ENCODE measurements around the gene NOB1.

NOB1 gene

GRCh38 chr16:69748694-69749345 is 5.9 kb downstream of the NOB1 start:
- H3K4me2 ChIP-seq (ENCODE audit: low read length): no peak overlapping the region
- H3K9ac ChIP-seq (ENCODE audit: low read length): no peak overlapping the region
- H3K4ac ChIP-seq (ENCODE audit: low read depth, low read length): no peak overlapping the region
- H3K27ac ChIP-seq (ENCODE audit: low read depth, low read length): no peak overlapping the region
- H2BK12ac ChIP-seq (ENCODE audit: low read length): no peak overlapping the region
- WGBS (ENCODE audit: extremely low coverage, insufficient coverage, insufficient read length): no CpG with 5 or more reads among the region's 20 CpGs
- no peak overlapping the region for H2BK120ac ChIP-seq (ENCODE audit: insufficient read depth, low read length, poor library complexity)
- no peak overlapping the region for H4K8ac ChIP-seq (ENCODE audit: low read depth, low read length)
- H3K18ac ChIP-seq (ENCODE audit: low read length): no peak overlapping the region
- no peak overlapping the region for H4K91ac ChIP-seq (ENCODE audit: low read depth, low read length)
- no peak overlapping the region for H2BK5ac ChIP-seq (ENCODE audit: low read depth, low read length, poor library complexity)
- no peak overlapping the region for H3K4me3 ChIP-seq (ENCODE audit: low read depth, low read length)
- H3K27me3 ChIP-seq (ENCODE audit: insufficient read depth, low read length): no peaks in the 10 kb centered on the region
- H2AFZ ChIP-seq (ENCODE audit: insufficient read depth, low read length, poor library complexity): no peak overlapping the region
- no peak overlapping the region for H3K14ac ChIP-seq (ENCODE audit: low read length)
- no peak overlapping the region for H2AK5ac ChIP-seq (ENCODE audit: low read length)
- H3K36me3 ChIP-seq (ENCODE audit: control insufficient read depth in 1 of 2, insufficient read depth in 2 of 2, low read length in 2 of 2): peaks cover 49 to 61% of the 10 kb centered on the region in 2 experiments
- no peak overlapping the region for H4K12ac ChIP-seq (ENCODE audit: low read depth, low read length)
- H3K9me3 ChIP-seq (ENCODE audit: insufficient read depth, low read depth, low read length): no peaks in the 10 kb centered on the region
- no peak overlapping the region for H3K23ac ChIP-seq (ENCODE audit: low read length)
- H3K4me1 ChIP-seq (ENCODE audit: control insufficient read depth in 1 of 2, insufficient read depth in 2 of 2, low read length in 2 of 2): no peaks in the 10 kb centered on the region
- no peaks in the 10 kb centered on the region for H3K79me1 ChIP-seq (ENCODE audit: low read length)
- H3K79me2 ChIP-seq (ENCODE audit: control insufficient read depth, insufficient read depth, low read length, poor library complexity): no peaks in the 10 kb centered on the region
- no peak for DNase-seq

- no peak overlapping the region for H2AK5ac ChIP-seq (ENCODE audit: low read length)
- no peak overlapping the region for H4K91ac ChIP-seq (ENCODE audit: low read depth, low read length)
- H2BK5ac ChIP-seq (ENCODE audit: low read depth, low read length, poor library complexity): no peak overlapping the region
- no peak overlapping the region for H2AFZ ChIP-seq (ENCODE audit: insufficient read depth, low read length, poor library complexity)
- no peak overlapping the region for H3K23ac ChIP-seq (ENCODE audit: low read length)
- no peak overlapping the region for H3K9ac ChIP-seq (ENCODE audit: low read length)
- H3K27me3 ChIP-seq (ENCODE audit: insufficient read depth, low read length): no peaks in the 10 kb centered on the region
- no peak overlapping the region for H3K14ac ChIP-seq (ENCODE audit: low read length)
- peak; percentile 29 to 63 for DNase-seq
- no peaks in the 10 kb centered on the region for H3K79me1 ChIP-seq (ENCODE audit: low read length)
- no peaks in the 10 kb centered on the region for H3K79me2 ChIP-seq (ENCODE audit: control insufficient read depth, insufficient read depth, low read length, poor library complexity)
- no peak overlapping the region for H2BK120ac ChIP-seq (ENCODE audit: insufficient read depth, low read length, poor library complexity)
- H3K4me2 ChIP-seq (ENCODE audit: low read length): no peak overlapping the region
- no peaks in the 10 kb centered on the region for H3K9me3 ChIP-seq (ENCODE audit: insufficient read depth, low read depth, low read length)
- H4K8ac ChIP-seq (ENCODE audit: low read depth, low read length): no peak overlapping the region
- H3K27ac ChIP-seq (ENCODE audit: low read depth, low read length): no peak overlapping the region
- no peak overlapping the region for H3K4ac ChIP-seq (ENCODE audit: low read depth, low read length)
- no CpG with 5 or more reads among the region's 8 CpGs for WGBS (ENCODE audit: extremely low coverage, insufficient coverage, insufficient read length)
- H4K12ac ChIP-seq (ENCODE audit: low read depth, low read length): no peak overlapping the region
- H3K4me1 ChIP-seq (ENCODE audit: control insufficient read depth in 1 of 2, insufficient read depth in 2 of 2, low read length in 2 of 2): no peaks in the 10 kb centered on the region
- no peak overlapping the region for H2BK12ac ChIP-seq (ENCODE audit: low read length)
- peaks cover 57 to 75% of the 10 kb centered on the region in 2 experiments for H3K36me3 ChIP-seq (ENCODE audit: control insufficient read depth in 1 of 2, insufficient read depth in 2 of 2, low read length in 2 of 2)
- no peak overlapping the region for H3K4me3 ChIP-seq (ENCODE audit: low read depth, low read length)
- no peak overlapping the region for H3K18ac ChIP-seq (ENCODE audit: low read length)
Observed at GRCh38 chr16:69747115-69747514, 7.6 kb downstream of the NOB1 start.

GRCh38 chr16:69745959-69746358 is 8.8 kb downstream of the NOB1 start:
- H3K79me1 ChIP-seq (ENCODE audit: low read length): no peaks in the 10 kb centered on the region
- no peak overlapping the region for H4K8ac ChIP-seq (ENCODE audit: low read depth, low read length)
- H3K9ac ChIP-seq (ENCODE audit: low read length): no peak overlapping the region
- no peak overlapping the region for H3K4ac ChIP-seq (ENCODE audit: low read depth, low read length)
- no peaks in the 10 kb centered on the region for H3K9me3 ChIP-seq (ENCODE audit: insufficient read depth, low read depth, low read length)
- H2AK5ac ChIP-seq (ENCODE audit: low read length): no peak overlapping the region
- H2BK5ac ChIP-seq (ENCODE audit: low read depth, low read length, poor library complexity): no peak overlapping the region
- H3K27ac ChIP-seq (ENCODE audit: low read depth, low read length): no peak overlapping the region
- H3K18ac ChIP-seq (ENCODE audit: low read length): no peak overlapping the region
- H4K12ac ChIP-seq (ENCODE audit: low read depth, low read length): no peak overlapping the region
- no peak overlapping the region for H2BK12ac ChIP-seq (ENCODE audit: low read length)
- no peak overlapping the region for H3K14ac ChIP-seq (ENCODE audit: low read length)
- no peak for DNase-seq
- H3K79me2 ChIP-seq (ENCODE audit: control insufficient read depth, insufficient read depth, low read length, poor library complexity): no peaks in the 10 kb centered on the region
- WGBS (ENCODE audit: extremely low coverage, insufficient coverage, insufficient read length): no CpG with 5 or more reads among the region's 10 CpGs
- H2AFZ ChIP-seq (ENCODE audit: insufficient read depth, low read length, poor library complexity): no peak overlapping the region
- no peak overlapping the region for H2BK120ac ChIP-seq (ENCODE audit: insufficient read depth, low read length, poor library complexity)
- no peaks in the 10 kb centered on the region for H3K4me1 ChIP-seq (ENCODE audit: control insufficient read depth in 1 of 2, insufficient read depth in 2 of 2, low read length in 2 of 2)
- no peak overlapping the region for H3K4me3 ChIP-seq (ENCODE audit: low read depth, low read length)
- no peak overlapping the region for H4K91ac ChIP-seq (ENCODE audit: low read depth, low read length)
- peaks cover 63 to 77% of the 10 kb centered on the region in 2 experiments for H3K36me3 ChIP-seq (ENCODE audit: control insufficient read depth in 1 of 2, insufficient read depth in 2 of 2, low read length in 2 of 2)
- H3K4me2 ChIP-seq (ENCODE audit: low read length): no peak overlapping the region
- no peak overlapping the region for H3K23ac ChIP-seq (ENCODE audit: low read length)
- H3K27me3 ChIP-seq (ENCODE audit: insufficient read depth, low read length): no peaks in the 10 kb centered on the region

GRCh38 chr16:69745232-69745612 is 9.5 kb downstream of the NOB1 start:
- H2AFZ ChIP-seq (ENCODE audit: insufficient read depth, low read length, poor library complexity): no peak overlapping the region
- no peaks in the 10 kb centered on the region for H3K4me1 ChIP-seq (ENCODE audit: control insufficient read depth in 1 of 2, insufficient read depth in 2 of 2, low read length in 2 of 2)
- H3K27ac ChIP-seq (ENCODE audit: low read depth, low read length): no peak overlapping the region
- H3K23ac ChIP-seq (ENCODE audit: low read length): no peak overlapping the region
- peak overlapping the region; percentile 11 for H3K9ac ChIP-seq (ENCODE audit: low read length)
- DNase-seq: no peak
- no peak overlapping the region for H3K4me2 ChIP-seq (ENCODE audit: low read length)
- no peaks in the 10 kb centered on the region for H3K27me3 ChIP-seq (ENCODE audit: insufficient read depth, low read length)
- H3K79me1 ChIP-seq (ENCODE audit: low read length): no peaks in the 10 kb centered on the region
- no peaks in the 10 kb centered on the region for H3K9me3 ChIP-seq (ENCODE audit: insufficient read depth, low read depth, low read length)
- H3K4me3 ChIP-seq (ENCODE audit: low read depth, low read length): no peak overlapping the region
- WGBS (ENCODE audit: extremely low coverage, insufficient coverage, insufficient read length): no CpG with 5 or more reads among the region's 11 CpGs
- H3K79me2 ChIP-seq (ENCODE audit: control insufficient read depth, insufficient read depth, low read length, poor library complexity): no peaks in the 10 kb centered on the region
- H2BK12ac ChIP-seq (ENCODE audit: low read length): no peak overlapping the region
- H2BK120ac ChIP-seq (ENCODE audit: insufficient read depth, low read length, poor library complexity): no peak overlapping the region
- no peak overlapping the region for H4K91ac ChIP-seq (ENCODE audit: low read depth, low read length)
- no peak overlapping the region for H3K4ac ChIP-seq (ENCODE audit: low read depth, low read length)
- H3K14ac ChIP-seq (ENCODE audit: low read length): no peak overlapping the region
- H4K8ac ChIP-seq (ENCODE audit: low read depth, low read length): no peak overlapping the region
- H3K36me3 ChIP-seq (ENCODE audit: control insufficient read depth in 1 of 2, insufficient read depth in 2 of 2, low read length in 2 of 2): peaks cover 64 to 76% of the 10 kb centered on the region in 2 experiments
- no peak overlapping the region for H2BK5ac ChIP-seq (ENCODE audit: low read depth, low read length, poor library complexity)
- no peak overlapping the region for H2AK5ac ChIP-seq (ENCODE audit: low read length)
- peak overlapping the region; percentile 2 for H4K12ac ChIP-seq (ENCODE audit: low read depth, low read length)
- no peak overlapping the region for H3K18ac ChIP-seq (ENCODE audit: low read length)

Measured in trophoblast cell (in vitro differentiated cells and primary cell).